DMS79 treated with DMSO at 0.1 percent for 48 hours (cell line): ENCODE data around the gene ABCA1.

Source experiments
- DNase-seq: peaks from one replicate; lab custom pipeline; 2025; lab: John Stamatoyannopoulos, UW

The ABCA1 gene

DNA sequence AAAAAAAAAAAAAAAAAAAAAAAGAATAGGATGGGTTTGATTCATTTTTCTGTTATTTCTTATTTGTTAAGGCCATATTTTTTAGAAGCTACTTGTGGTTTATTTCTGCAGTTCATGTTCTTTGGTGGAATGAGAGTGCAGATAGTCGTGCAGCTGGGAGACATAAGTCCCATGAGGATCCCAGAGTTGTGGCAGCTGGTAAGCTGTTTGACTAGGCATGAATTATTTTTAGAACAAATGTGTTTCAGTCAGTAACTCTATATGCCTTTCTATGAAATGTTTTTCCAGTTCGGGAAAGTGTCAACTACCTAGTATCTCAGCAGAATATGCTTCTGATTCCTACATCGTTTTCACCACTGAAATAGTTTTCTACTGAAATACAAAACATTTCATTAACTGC lies 169.0 kb downstream of the ABCA1 start:
- no peak for DNase-seq

- no peak for DNase-seq
These were observed 177.7 kb downstream of the ABCA1 start for GRCh38 chr9:104750185-104750767.

GRCh38 chr9:104748359-104749031 lies 179.5 kb downstream of the ABCA1 start:
- no peak for DNase-seq

- peak; percentile 57 for DNase-seq
These were observed 180.2 kb downstream of the ABCA1 start, which contains the start of gene NIPSNAP3A for GRCh38 chr9:104747565-104748358. TSS of gene NIPSNAP3A (plus strand) at chr9:104747683. CDS start at chr9:104747793, 110 bp downstream.

DNA sequence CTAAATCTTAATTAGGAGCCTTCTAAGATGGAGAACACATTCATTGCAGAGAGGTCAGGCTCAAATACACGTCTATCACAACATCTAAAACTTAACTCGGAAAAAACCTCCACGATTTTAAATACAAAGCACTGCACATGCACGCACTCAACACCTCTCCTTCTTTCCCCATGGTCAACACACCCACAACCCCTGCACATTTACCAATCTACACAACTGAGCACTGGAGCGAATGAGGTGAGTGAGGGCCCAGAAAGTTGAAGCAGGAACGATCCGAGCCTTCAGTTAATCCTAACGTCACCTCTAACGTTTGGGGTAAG lies 180.8 kb downstream of the ABCA1 start:
- DNase-seq = no peak

DNA sequence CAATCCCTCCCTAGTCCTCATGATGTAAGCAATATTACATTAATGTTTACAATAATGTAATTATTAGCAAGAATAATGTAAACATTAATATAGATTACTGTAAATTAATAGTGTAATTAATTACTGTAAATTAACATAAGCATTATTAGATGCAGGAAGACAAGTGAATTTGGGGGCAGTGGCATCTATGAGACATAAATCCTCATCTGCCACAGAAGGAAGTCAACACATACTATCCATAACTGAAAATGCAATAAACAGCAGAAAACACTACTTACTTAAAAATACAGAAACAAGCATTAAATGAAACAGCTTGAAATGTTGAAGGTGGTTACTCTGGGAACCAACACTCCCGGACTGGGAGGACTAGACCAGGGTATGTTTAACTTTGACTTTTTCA lies 181.2 kb downstream of the ABCA1 start:
- no peak for DNase-seq

- DNase-seq = no peak
These were observed 181.7 kb downstream of the ABCA1 start for GRCh38 chr9:104746285-104746684.

DNA sequence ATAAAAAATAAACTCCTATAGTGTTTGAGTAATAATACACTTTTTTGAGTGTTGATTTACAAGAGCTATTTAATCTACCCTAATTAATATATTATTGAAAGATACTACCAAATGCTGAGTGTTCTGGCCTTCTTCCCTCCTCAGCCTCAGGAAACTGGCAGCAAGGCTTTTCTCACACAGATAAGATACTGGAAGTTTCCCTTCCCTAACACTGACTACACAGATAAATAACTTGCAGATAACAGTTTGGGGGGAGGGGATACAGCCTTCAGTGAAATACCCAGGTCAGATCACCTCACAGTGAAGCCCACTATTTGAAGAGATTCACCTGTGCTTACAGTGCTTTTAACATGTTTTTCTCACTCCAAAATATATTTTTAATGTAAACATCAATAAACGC lies 182.1 kb downstream of the ABCA1 start:
- DNase-seq = no peak

DNA sequence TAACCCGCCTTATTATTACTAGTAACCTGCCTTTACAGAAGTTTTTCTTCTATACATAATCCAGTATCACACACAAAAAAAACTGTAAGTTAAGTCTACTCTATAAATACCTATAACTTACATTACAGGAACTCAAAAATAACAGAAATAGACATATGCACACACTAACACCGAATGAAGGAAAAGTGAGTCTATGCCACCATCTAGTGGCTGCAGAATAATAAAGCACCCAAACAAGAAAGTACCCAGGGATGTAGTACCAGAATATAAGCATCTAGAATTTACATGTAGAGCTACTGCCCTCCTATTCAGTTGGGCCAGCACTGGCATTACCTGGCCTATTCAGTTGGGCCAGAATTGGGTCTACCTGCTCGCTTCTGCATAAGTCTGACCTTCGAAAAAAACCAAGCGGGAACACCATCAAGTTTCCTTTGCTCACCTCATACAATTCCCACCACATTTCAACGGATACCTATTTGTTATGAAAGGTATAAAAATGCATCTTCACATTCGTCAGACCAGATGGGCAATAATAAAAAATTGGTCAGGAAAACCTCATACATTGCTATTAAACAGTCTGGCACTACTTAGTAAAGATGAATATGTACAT lies 184.5 kb downstream of the ABCA1 start:
- DNase-seq = peak; percentile 44

- no peak for DNase-seq
These were observed 187.3 kb downstream of the ABCA1 start for GRCh38 chr9:104740621-104741020.

DNA sequence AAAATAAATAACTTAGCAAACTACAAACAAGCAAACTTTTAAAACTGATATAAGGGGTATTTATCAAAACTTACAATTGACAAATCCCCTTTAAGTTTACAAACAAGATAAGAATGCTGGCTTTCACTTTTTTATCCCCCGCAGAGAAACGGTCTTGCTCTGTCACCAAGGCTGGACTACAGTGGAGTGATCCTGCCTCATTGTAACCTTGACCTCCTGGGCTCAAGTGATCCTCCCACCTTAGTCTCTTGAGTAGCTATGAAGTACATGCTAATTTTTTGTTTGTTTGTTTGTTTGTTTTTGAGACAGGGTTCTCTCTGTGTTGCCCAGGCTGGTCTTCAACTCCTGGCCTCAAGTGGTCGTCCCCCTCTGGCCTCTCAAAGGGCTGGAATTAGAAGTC lies 189.5 kb downstream of the ABCA1 start:
- DNase-seq = no peak
